GM18505 (cell line): ENCODE measurements around the gene SLC25A45.

Experiments
- ATAC-seq: cut with Tn5 transposase; IDR thresholded peaks from one replicate; pipeline ENCODE4 v1.9.1; 2021; ENCODE audit not compliant: unreplicated experiment
- POLR2A ChIP-seq: IDR thresholded peaks from 4 replicates; pipeline ENCODE4 v1.6.1; 2011; ENCODE audit warnings: borderline replicate concordance; ENCODE audit not compliant: insufficient read depth, insufficient read length; ENCODE audit errors: extremely low read depth

Gene SLC25A45

GRCh38 chr11:65425105-65425970 lies 42.9 kb upstream of the SLC25A45 start:
- no peak for ATAC-seq
- TF ChIP-seq POLR2A = peak; percentile 73

GRCh38 chr11:65424205-65425104 lies 42.0 kb upstream of the SLC25A45 start:
- ATAC-seq = no peak

GRCh38 chr11:65423516-65424204 lies 41.2 kb upstream of the SLC25A45 start:
- peak; percentile 63 for TF ChIP-seq POLR2A
- ATAC-seq = no peak

More at GRCh38 chr11:65424205-65425104, 42.0 kb upstream of the SLC25A45 start:
- no peak for TF ChIP-seq POLR2A

- TF ChIP-seq POLR2A = peak; percentile 100
- ATAC-seq = no peak
These were observed 40.4 kb upstream of the SLC25A45 start, which contains the start of gene NEAT1 for GRCh38 chr11:65422633-65423515. NEAT1 (plus strand) TSS chr11:65422798.

GRCh38 chr11:65421794-65422632 lies 39.6 kb upstream of the SLC25A45 start:
- ATAC-seq = peak; percentile 22

GRCh38 chr11:65420979-65421793 lies 38.7 kb upstream of the SLC25A45 start:
- peak; percentile 88 for TF ChIP-seq POLR2A
- ATAC-seq = no peak

More at GRCh38 chr11:65421794-65422632, 39.6 kb upstream of the SLC25A45 start:
- peak; percentile 58 for TF ChIP-seq POLR2A

- no peak for ATAC-seq
- TF ChIP-seq POLR2A = no peak
These were observed 38.1 kb upstream of the SLC25A45 start for GRCh38 chr11:65420506-65420905.

GRCh38 chr11:65419772-65420481 lies 37.5 kb upstream of the SLC25A45 start:
- TF ChIP-seq POLR2A = peak; percentile 60
- no peak for ATAC-seq

- TF ChIP-seq POLR2A = no peak
- ATAC-seq = no peak
These were observed 37.0 kb upstream of the SLC25A45 start for GRCh38 chr11:65419460-65419771.
